ENCODE results near the gene SNX32. TPM values are rescaled to one million over a fixed set of nuclear protein-coding genes. Genes with fewer than 3 reads are reported as not detected.

The SNX32 gene
- total RNA-seq, 1 experiment from 2014 or later = 0.69 TPM

DNA sequence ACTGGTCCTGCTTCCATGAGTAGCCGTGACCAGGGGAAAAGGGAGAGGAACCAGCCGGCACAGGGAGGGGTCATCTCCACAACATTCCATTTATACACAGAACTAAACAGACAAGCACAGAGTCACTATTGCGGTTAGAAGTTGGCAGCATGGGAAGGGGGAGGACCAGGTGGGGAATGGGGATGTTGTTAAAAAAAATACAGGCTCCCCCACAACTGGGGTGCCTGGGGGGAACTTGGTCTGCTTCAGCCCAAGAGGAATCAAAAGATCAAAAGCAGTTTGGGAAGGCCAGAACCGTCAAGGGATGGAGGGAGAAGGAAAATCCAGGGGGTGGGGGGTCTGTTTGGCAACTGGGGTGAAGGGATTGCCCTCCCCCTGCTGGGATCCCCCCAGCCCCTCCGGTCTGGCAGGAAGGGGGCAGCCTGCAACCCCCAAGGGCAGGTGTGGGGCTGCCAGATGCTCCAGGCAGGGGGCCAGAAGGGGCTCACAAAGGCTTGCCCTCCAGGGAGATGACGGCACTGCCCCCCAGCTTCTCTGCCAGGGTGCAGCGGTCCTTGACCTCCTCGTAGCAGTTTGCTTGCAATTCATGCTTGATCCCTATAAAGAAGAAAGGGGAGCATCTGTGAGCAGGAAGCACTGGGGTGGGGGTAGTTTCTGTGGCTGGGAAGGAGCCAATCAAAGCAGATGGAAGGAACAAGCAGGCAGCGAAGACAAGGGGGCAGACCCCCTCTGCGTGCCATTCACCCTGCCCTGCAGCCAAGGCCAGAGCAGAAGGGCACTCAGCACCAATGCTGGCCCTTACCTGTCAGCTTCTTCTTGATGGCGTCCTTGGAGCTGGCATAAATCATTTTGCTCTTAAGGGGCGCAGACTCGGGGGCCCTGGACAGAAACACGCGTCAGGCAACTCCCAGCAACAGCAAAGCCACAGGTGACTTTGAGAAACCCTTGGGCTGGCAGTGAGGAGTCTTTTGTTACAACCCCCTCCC, 21.4 kb downstream of the SNX32 start:
- DNase-seq (ENCODE audit: low read depth) = no peak

DNA sequence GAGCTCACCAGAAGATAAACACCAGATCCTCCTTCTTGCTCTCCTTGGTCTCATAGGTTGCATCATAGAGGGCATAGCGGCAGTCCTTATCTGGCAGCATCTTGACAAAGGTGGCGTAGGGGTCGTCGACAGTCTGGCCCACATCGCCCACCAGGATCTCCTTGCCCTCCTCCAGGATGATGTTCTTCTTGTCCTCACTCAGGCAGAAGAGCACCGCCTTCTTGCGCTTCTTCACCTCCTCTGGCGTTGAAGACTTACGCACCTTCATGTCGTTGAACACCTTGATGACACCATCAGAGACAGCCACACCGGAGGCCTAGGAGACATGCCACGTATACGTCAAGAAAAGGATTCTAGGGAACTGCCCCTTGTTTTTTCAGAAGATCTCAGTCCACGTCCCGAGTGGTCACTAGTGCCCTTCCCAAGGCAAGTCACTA, 22.2 kb downstream of the SNX32 start:
- DNase-seq (ENCODE audit: low read depth) = no peak

DNA sequence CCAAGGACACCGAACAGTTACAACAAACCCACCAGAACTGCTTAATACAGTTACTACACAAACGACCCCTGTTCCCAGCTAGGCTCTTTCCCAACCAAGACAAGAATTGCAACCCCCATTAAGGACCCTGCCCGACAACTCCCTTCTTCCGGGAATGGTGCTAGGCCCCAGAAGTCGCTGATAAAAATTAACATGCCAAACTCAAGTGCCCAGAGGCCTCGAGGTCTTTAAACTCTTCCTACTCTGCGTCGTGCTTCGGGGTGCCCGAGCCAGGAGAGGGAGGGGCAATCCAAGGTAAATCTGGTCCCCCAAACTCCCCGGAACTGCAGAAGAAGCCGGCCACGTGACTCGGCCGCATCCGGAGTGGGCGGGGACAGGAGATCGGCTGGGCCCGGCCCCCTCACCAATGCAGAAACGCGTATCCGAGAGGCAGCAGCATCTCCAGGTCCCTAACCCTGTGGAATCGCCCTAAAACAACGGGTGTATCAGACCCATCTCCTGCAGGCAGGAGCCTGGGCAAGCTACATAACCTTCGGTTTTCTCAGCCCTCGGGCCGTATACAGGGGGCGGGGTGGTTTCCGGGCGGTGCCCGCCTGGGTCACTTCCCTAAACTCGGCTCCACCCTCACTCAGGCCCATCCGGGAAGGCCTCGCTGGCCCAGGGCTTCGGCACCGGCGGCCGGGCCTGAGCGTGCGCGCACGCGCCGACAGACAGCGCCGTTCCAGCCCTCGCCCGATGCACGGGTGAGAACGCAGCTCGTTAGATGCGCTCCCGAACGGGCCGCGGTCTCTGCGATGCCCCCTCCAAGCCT, 23.1 kb downstream of the SNX32 start:
- DNase-seq (ENCODE audit: low read depth) = peak; percentile 63

DNA sequence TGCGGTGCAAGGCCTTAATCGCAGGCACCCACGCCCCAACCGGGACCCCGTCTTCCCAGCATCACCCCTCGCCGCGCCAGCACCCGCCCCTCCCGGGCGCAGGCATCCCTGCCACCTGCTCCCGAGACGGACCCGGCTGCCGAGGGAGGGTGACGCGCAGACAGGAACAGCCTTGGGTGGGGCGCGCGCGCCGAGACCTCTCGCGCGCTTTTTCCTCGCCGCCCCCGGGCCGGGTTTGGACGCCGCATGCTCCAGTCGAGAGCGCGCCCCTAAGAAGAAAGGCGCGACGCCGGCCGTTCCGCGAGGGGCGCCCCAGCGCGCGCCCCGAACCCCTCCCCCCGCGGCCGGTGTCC, 23.7 kb downstream of the SNX32 start:
- peak; percentile 47 for DNase-seq (ENCODE audit: low read depth)

DNA sequence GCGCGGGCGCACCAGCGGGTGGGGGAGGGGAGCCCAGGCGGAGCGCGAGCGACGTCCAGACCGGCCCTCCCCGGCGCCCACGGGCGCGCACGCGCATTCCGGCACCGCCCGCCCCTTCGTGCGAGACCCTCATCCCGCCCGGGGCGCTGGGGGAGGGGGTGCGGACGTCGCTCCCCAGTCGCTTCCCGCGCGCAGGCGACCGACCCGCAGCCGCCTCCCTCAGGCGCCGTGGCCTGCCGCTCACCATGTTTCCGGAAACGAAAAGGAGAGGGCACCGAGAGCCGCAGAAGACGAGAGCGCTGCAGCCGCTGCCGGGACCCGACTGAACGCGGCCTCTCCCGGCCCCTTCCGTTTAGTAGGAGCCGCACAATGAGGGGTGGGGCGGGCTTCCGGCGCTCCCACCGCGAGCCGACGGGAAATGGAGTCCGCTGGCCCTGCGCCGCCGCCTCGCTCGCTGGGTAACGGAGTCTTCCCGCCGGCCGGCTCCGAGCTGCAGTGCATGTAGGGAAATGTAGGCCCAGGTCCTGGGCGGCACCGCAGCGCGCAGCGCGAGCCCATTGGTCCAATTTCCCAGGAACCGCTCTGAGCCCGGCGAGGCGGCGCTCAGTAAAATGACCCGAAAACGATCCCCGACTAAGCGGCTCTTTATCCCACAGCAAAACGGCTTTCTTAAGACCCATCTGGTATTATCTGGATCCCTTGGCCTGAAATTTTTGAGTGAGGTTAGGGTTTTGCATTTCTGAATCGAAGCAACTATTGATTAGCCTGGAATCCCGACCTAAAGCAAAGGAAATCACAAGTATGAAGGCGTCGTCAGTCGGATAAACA, 24.3 kb downstream of the SNX32 start, which contains the start of gene CFL1:
TSS of gene CFL1 (minus strand) at position 328 of the 828 bp plus-strand sequence. CDS start at position 247, 81 bp downstream.
- DNase-seq (ENCODE audit: low read depth) = peak; percentile 97

DNA sequence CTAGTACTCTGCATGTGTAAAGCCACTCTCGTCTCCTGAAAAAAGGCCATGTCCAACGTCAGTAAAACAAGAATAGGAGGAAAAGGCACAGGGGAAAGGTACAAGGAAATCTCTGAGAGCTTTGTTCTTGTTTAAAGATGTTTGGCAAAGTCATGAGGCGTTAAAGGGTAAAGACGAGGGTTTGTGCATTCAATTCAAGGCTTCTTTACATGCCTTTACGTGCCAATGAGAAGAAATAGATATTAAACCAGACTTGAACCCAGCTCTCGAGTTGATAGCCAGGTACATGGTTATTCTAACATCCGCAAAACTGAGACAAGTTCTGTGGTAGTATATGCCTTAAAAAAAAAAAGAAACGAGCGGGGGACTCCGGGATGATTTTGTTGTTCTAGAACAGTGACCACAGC, 24.9 kb downstream of the SNX32 start:
- no peak for DNase-seq (ENCODE audit: low read depth)

DNA sequence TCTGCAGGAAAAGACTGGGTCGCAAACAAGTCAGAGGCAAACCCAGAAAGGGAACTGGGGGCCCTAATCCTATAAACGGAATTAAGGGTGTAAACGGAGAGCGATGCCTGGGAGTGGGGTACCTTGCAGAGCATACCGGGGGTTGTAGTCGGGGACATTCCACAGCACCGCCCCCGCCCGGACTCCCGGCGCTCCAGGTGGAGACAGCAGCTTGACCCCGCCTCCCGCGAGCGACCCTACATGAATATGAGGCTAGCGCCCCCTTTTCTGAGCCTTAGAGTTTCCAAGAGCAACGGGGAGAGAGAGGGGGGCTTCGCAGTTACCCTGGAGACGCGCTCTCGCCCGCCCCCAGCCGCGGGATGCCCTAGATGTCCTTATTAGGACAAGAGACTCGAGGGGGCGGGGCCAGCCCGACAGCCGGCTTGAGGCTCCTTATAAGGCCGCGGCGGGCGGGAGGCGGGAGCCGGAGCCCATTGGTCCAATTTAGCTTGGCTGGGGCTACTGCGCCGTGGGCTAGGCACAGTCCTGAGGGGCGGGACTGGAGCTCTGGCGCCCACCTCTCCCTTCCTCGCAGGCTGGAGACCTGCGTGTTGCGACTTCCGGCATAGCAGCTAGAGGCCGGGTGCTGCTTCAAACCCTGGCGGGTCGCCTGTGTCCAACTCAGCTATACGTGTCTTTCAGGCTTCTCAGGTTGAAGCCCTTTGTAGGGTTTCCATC, 25.5 kb downstream of the SNX32 start:
- peak; percentile 97 for DNase-seq (ENCODE audit: low read depth)

DNA sequence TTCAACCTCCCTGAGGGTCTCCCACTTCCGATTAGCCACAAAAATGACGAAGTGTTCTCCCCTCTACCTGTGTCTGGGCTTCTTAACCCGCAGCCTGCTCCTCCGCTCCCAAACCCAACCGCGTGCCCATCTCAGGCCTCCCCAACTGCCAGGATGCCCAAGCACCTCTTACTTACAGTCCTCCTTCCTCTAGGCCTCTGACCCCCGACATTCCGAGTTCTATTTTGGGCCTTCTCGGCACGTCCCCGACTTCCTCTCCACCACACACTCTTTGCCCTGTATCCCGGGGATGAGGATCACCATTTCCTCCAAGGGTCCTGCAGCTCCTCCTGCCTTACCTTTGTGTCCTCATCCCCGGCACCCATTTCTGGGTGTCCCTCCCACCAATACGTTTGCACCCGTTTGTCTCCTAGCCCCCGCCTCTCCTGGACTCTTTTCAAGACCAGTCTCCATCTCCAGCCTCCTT, 26.1 kb downstream of the SNX32 start:
- DNase-seq (ENCODE audit: low read depth) = no peak

DNA sequence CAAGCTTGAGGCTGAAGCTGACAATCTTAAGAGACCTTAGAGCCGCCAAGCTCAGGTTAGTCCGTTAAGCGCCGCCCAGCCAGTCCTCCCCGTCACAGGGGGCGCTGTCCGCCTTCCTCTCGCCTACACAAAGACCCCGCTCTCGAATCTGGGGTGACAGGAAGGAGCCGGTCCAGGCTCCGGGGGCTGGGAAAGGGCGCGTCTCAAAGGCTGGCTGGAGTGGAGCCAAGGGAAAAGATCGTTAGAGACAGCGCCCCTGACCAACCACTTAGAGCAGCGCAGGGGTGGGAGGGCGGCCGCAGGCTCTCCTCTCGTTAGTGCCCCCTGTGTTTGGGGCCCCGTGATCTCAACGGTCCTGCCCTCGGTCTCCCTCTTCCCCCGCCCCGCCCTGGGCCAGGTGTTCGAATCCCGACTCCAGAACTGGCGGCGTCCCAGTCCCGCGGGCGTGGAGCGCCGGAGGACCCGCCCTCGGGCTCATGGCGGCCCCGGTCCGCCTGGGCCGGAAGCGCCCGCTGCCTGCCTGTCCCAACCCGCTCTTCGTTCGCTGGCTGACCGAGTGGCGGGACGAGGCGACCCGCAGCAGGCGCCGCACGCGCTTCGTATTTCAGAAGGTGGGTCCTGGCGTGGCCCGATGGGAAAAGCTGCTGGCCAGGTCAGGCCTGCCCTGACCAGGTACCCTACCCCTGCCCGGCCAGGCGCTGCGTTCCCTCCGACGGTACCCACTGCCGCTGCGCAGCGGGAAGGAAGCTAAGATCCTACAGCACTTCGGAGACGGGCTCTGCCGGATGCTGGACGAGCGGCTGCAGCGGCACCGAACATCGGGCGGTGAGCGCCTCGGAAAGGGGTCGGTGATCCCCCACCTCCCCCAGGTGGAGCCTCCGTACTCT, 26.8 kb downstream of the SNX32 start, which contains the start of gene MUS81:
TSS of gene MUS81 (plus strand) at position 156 of the 887 bp plus-strand sequence. CDS start at position 477, 321 bp downstream.
- DNase-seq (ENCODE audit: low read depth) = peak; percentile 98

DNA sequence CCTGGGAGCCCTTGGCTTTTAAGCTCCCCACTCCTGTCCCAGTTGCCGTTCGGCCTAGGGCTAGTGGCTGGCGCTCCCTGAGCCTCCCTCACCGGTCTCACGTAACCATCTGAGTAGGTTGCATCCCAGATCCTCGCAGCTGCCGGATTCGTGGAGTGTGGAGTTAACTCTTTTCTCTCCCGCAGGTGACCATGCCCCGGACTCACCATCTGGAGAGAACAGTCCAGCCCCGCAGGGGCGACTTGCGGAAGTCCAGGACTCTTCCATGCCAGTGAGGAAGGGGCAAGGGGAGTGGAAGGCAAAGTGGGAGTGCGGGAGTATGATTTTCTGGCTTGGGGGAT, 27.4 kb downstream of the SNX32 start:
- DNase-seq (ENCODE audit: low read depth) = no peak

DNA sequence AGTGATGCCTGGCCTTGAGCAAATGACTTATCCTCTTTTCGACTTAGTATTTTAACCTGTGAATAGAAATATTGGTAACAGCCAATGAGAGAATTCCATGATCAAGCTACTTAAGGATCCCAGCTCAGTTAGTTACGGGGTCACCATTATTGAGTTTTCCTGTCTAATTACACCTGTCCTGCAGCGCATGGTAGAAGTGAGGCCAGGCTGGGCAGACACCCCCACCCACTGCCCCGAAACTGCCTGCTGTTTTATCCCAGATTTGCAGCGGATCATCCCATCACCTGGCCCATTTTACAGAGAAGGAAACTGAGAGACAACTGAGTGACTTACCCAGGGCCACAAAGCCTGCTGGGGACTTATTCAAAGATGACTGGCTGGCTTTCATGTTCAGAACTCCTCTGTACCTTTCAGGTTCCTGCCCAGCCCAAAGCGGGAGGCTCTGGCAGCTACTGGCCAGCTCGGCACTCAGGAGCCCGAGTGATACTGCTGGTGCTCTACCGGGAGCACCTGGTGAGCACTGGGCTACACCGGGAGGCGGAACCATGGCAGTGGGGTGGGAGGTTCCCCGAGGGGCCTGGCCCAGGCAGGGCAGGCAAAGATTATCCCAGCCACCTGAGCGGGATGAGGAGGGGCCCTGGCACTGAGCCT, 27.9 kb downstream of the SNX32 start:
- DNase-seq (ENCODE audit: low read depth) = no peak

DNA sequence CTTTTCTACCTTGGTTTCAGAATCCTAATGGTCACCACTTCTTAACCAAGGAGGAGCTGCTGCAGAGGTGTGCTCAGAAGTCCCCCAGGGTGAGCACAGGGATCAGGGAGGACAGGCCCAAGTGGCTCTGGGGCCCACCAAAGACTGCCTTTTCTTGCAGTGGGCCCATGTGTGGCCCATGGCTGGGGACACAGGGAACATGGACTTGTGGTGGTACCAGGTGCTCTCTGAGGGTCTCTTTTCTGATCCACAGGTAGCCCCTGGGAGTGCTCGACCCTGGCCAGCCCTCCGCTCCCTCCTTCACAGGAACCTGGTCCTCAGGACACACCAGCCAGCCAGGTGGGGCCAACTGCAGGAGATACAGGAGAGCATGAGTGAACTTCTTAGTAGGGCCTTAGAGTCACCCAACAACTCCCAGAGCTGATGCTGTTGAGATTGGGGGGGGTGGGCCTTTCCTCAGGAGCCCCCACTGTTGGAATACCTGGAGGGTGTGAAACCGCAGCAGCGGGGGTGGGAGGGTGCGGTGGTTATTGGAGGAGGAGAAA, 28.5 kb downstream of the SNX32 start:
- no peak for DNase-seq (ENCODE audit: low read depth)

DNA sequence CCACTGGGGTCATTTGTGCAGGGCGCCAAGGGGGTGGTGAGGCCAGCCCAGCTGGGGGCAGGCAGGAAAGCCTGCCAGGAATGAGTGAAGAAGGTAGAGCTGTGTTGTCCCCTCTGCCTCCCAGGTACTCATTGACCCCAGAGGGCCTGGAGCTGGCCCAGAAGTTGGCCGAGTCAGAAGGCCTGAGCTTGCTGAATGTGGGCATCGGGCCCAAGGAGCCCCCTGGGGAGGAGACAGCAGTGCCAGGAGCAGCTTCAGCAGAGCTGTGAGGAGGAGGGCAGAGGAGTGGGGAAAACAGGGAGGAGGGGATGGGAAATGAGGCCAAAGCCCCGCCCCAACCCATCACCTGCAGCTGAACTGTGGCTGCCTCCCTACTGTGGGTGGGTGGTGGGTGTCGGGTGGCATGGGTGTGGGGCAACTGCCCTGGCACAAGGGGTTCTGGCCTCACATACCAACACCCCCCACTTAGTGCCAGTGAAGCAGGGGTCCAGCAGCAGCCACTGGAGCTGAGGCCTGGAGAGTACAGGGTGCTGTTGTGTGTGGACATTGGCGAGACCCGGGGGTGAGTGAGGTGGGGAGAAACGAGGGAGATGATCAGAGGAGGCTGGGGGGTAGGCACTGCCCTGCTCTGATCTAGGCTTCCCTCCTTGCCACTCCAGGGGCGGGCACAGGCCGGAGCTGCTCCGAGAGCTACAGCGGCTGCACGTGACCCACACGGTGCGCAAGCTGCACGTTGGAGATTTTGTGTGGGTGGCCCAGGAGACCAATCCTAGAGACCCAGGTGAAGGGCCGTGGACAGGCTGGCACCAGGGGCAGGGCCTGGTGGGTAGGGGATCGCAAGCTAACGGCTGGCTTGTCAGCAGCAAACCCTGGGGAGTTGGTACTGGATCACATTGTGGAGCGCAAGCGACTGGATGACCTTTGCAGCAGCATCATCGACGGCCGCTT, 29.5 kb downstream of the SNX32 start:
- no peak for DNase-seq (ENCODE audit: low read depth)

DNA sequence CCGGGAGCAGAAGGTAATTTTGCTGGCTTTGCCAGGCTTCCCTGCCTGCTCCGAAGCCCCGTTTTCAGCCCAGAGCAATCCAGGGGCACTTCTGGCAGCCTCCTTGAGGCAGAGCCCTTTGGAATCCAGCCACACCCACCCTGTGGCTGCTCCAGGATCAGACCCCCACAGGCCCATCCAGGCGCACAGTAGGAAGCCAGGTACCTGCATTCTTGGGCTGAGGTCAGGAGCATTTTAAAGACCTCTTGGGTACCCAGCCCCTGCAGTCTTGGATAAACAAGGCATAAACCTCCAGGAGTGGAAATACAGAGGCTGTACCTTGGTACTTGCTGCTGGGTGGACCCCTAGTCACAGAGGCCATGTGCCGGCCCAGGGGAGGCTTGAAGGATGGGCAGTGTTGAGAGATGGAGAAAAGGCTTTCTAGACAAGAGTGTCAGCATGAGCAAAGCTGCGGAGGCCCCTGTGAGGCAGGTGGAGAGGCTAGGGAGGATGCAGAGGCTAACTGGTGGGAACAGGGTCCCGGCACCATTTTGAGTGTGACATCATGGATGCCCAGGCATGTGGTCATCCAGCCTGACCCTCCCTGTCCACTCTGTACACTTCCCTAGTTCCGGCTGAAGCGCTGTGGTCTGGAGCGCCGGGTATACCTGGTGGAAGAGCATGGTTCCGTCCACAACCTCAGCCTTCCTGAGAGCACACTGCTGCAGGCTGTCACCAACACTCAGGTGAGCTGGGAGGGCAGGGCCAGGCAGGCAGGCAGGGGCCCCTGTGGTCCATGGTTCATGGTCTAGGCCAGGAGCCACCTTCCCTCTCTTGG, 30.3 kb downstream of the SNX32 start:
- DNase-seq (ENCODE audit: low read depth) = no peak

DNA sequence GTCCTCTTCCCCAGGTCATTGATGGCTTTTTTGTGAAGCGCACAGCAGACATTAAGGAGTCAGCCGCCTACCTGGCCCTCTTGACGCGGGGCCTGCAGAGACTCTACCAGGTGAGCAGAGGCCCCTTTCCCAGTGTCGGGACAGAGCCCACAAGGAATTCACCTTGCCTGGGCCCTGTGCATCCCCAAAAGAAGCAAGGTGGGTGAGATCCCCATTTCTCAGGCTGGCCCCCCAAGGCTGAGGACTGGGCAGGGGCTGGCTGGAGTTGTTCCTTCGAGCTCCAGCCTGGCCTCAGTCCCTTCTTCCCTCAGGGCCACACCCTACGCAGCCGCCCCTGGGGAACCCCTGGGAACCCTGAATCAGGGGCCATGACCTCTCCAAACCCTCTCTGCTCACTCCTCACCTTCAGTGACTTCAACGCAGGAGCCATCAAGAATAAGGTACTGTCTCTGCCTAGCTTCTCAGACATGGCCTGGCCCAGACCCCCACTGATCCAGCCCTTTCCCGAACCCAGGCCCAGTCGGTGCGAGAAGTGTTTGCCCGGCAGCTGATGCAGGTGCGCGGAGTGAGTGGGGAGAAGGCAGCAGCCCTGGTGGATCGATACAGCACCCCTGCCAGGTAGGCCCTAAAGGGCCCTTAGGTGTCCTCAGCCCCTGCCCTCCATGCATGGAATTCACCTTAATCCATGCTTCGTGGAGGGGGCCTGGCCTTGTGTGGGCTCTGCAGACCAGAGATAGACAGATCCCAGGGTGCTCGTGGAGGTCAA, 31.1 kb downstream of the SNX32 start:
- no peak for DNase-seq (ENCODE audit: low read depth)

Data from LHCN-M2 (cell line).